H9 (cell line): Measurements from ENCODE around the gene DPH6. TPM values are rescaled to one million over a fixed set of nuclear protein-coding genes. Genes with fewer than 3 reads are reported as not detected.
"Not testable (repeated sequence)": the region's sequence is repeated elsewhere in the genome, so short reads cannot be mapped to it uniquely, and the experiment has no call there.

Source experiments
- DNase-seq: peaks from one replicate; pipeline ENCODE4 v3.0.0-alpha.2; 2017
- H2AFZ ChIP-seq: one replicate; pipeline ENCODE4 v1.6.1; 2013; ENCODE audit warnings: mild to moderate bottlenecking, low read length, control low read depth, moderate library complexity
- H2AK5ac ChIP-seq: 2 replicates; pipeline ENCODE4 v1.6.1; 2013; ENCODE audit warnings: low read length, control low read depth, mixed read lengths; ENCODE audit not compliant: insufficient read length
- H2BK120ac ChIP-seq: one replicate; pipeline ENCODE4 v1.6.1; 2013; ENCODE audit warnings: low read depth, mild to moderate bottlenecking, low read length, control low read depth, inconsistent platforms; ENCODE audit not compliant: poor library complexity, severe bottlenecking
- H2BK12ac ChIP-seq: 2 replicates; pipeline ENCODE4 v1.6.1; 2013; ENCODE audit warnings: low read length, control low read depth, mixed read lengths, low read depth; ENCODE audit not compliant: insufficient read length
- H2BK15ac ChIP-seq: 2 replicates; pipeline ENCODE4 v1.6.1; 2013; ENCODE audit warnings: low read depth, low read length, control low read depth
- H2BK20ac ChIP-seq: one replicate; pipeline ENCODE4 v1.6.1; 2013; ENCODE audit warnings: low read depth, mild to moderate bottlenecking, low read length, control low read depth, inconsistent platforms; ENCODE audit not compliant: poor library complexity, severe bottlenecking
- H2BK5ac ChIP-seq: 2 replicates; pipeline ENCODE4 v1.6.1; 2013; ENCODE audit warnings: low read length, control low read depth, mixed read lengths; ENCODE audit not compliant: insufficient read length
- H3K14ac ChIP-seq: 2 replicates; pipeline ENCODE4 v1.6.1; 2013; ENCODE audit warnings: low read length, control low read depth; ENCODE audit not compliant: insufficient read depth
- H3K18ac ChIP-seq: 2 replicates; pipeline ENCODE4 v1.6.1; 2013; ENCODE audit warnings: low read depth, mild to moderate bottlenecking, mixed read lengths, low read length, control low read depth; ENCODE audit not compliant: insufficient read length
- H3K23ac ChIP-seq: 2 replicates; pipeline ENCODE4 v1.6.1; 2013; ENCODE audit warnings: low read length, control low read depth, mixed read lengths, low read depth; ENCODE audit not compliant: insufficient read length
- H3K23me2 ChIP-seq: 2 replicates; pipeline ENCODE4 v1.6.1; 2013; ENCODE audit warnings: low read depth, mild to moderate bottlenecking, mixed read lengths, low read length, control low read depth; ENCODE audit not compliant: insufficient read length, poor library complexity, severe bottlenecking
- H3K27ac ChIP-seq: 2 replicates; pipeline ENCODE4 v1.5.1; 2013; ENCODE audit warnings: low read length, control low read depth, mixed read lengths, low read depth; ENCODE audit not compliant: insufficient read length
- H3K27me3 ChIP-seq: 2 replicates; pipeline ENCODE4 v1.6.1; 2013; ENCODE audit warnings: low read length, control low read depth, inconsistent platforms; ENCODE audit not compliant: insufficient read depth
- H3K4ac ChIP-seq: 2 replicates; pipeline ENCODE4 v1.6.1; 2013; ENCODE audit warnings: low read depth, mild to moderate bottlenecking, control low read depth, inconsistent platforms, low read length, moderate library complexity
- H3K4me1 ChIP-seq: 2 replicates; pipeline ENCODE4 v1.6.1; 2013; ENCODE audit warnings: low read length, control low read depth, inconsistent platforms; ENCODE audit not compliant: insufficient read depth
- H3K4me2 ChIP-seq: 2 replicates; pipeline ENCODE4 v1.6.1; 2013; ENCODE audit warnings: low read length, control low read depth, mixed read lengths; ENCODE audit not compliant: insufficient read length, insufficient read depth
- H3K56ac ChIP-seq: 2 replicates; pipeline ENCODE4 v1.6.1; 2013; ENCODE audit warnings: low read depth, mild to moderate bottlenecking, mixed read lengths, low read length, control low read depth; ENCODE audit not compliant: insufficient read length
- H3K79me1 ChIP-seq: 2 replicates; pipeline ENCODE4 v1.6.1; 2013; ENCODE audit warnings: low read depth, mild to moderate bottlenecking, moderate library complexity, low read length, control low read depth, inconsistent platforms; ENCODE audit not compliant: insufficient read depth, poor library complexity, severe bottlenecking
- H3K79me2 ChIP-seq: 2 replicates; pipeline ENCODE4 v1.6.1; 2013; ENCODE audit warnings: low read length, control low read depth, inconsistent platforms; ENCODE audit not compliant: insufficient read depth
- H3K9ac ChIP-seq: 2 replicates; pipeline ENCODE4 v1.6.1; 2013; ENCODE audit warnings: low read length, control low read depth, mixed read lengths; ENCODE audit not compliant: insufficient read length; ENCODE audit errors: extremely low read depth
- H3K9me3 ChIP-seq: one replicate; pipeline ENCODE4 v1.6.1; 2013; ENCODE audit warnings: low read depth, low read length, inconsistent platforms; ENCODE audit not compliant: control insufficient read depth
- H3T11ph ChIP-seq: one replicate; pipeline ENCODE4 v1.6.1; 2013; ENCODE audit warnings: mild to moderate bottlenecking, low read length, control low read depth, inconsistent platforms
- H4K20me1 ChIP-seq: one replicate; pipeline ENCODE4 v1.6.1; 2013; ENCODE audit not compliant: control insufficient read depth, insufficient read length, insufficient read depth
- H4K5ac ChIP-seq: 2 replicates; pipeline ENCODE4 v1.6.1; 2013; ENCODE audit warnings: low read depth, mild to moderate bottlenecking, mixed read lengths, low read length, control low read depth; ENCODE audit not compliant: insufficient read length
- H4K8ac ChIP-seq: replicated peaks from 2 replicates; pipeline ENCODE4 v1.6.1; 2013; ENCODE audit warnings: low read length, control low read depth, mixed read lengths, low read depth; ENCODE audit not compliant: insufficient read length
- H4K91ac ChIP-seq: 2 replicates; pipeline ENCODE4 v1.6.1; 2013; ENCODE audit warnings: low read depth, mild to moderate bottlenecking, moderate library complexity, mixed read lengths, low read length, control low read depth; ENCODE audit not compliant: insufficient read length
- H3K27ac Mint-ChIP-seq, 3 experiments: 2 replicates in 2 of 3; 3 replicates in 1 of 3; pipeline ENCODE4 v1.8.0; 2020 to 2021; ENCODE audit warnings: mixed read lengths in 3 of 3, mild to moderate bottlenecking in 1 of 3, moderate library complexity in 1 of 3
- H3K27me3 Mint-ChIP-seq: 2 replicates; pipeline ENCODE4 v1.8.0; 2021; ENCODE audit warnings: low read depth, mild to moderate bottlenecking, moderate library complexity, mixed read lengths
- H3K36me3 Mint-ChIP-seq, 3 experiments: 2 replicates in 2 of 3; 3 replicates in 1 of 3; pipeline ENCODE4 v1.8.0; 2020 to 2021; ENCODE audit warnings: low read depth in 3 of 3, mixed read lengths in 3 of 3; ENCODE audit not compliant: insufficient read depth in 1 of 3
- H3K4me1 Mint-ChIP-seq, 2 experiments: 2 replicates each; pipeline ENCODE4 v1.8.0; 2020; ENCODE audit warnings: mixed read lengths in 2 of 2
- H3K4me3 Mint-ChIP-seq, 2 experiments: 2 replicates in 1 of 2; 3 replicates in 1 of 2; pipeline ENCODE4 v1.8.0; 2020 to 2021; ENCODE audit warnings: mild to moderate bottlenecking in 2 of 2, mixed read lengths in 2 of 2, moderate library complexity in 1 of 2
- H3K9me3 Mint-ChIP-seq, 2 experiments: 2 replicates in 1 of 2; 3 replicates in 1 of 2; pipeline ENCODE4 v1.8.0; 2020; ENCODE audit warnings: mild to moderate bottlenecking in 2 of 2, mixed read lengths in 2 of 2, moderate library complexity in 1 of 2
- WGBS: extraction: QIAGEN DNeasy Blood & Tissue Kit; methylation state at CpG from one replicate; pipeline ENCODE4 v1.1.7; 2013; ENCODE audit warnings: missing lambda C conversion rate, low lambda C conversion rate, mixed read lengths; ENCODE audit not compliant: insufficient read length; ENCODE audit errors: extremely low coverage; 5-methylcytosine and 5-hydroxymethylcytosine counted together
- total RNA-seq: library from RNA; stranded (reverse); gene quantifications from 2 replicates; pipeline ENCODE4 v1.2.1, GENCODE V29; 2021
- TF ChIP-seq, protein P1 (sequence below): fragments of 200-600 bp; sonication (generic); conservative IDR thresholded peaks from 3 replicates; pipeline ENCODE4 v1.8.0; 2021; ENCODE audit warnings: antibody characterized with exemption, mild to moderate bottlenecking

DPH6 gene
- total RNA-seq, 1 experiment from 2014 or later = 42.0 TPM

GRCh38 chr15:35393398-35393797 lies 152.6 kb downstream of the DPH6 start:
- Histone ChIP-seq H2BK120ac (no peak overlapping the region), H3K79me1 (no peaks in the 10 kb centered on the region), H2AK5ac (no peak overlapping the region), H3K27ac (no peak overlapping the region), H3K4me1 (no peaks in the 10 kb centered on the region), H2BK15ac (no peak overlapping the region), H3K79me2 (no peaks in the 10 kb centered on the region), H2BK5ac (no peak overlapping the region), H3K27me3 (no peaks in the 10 kb centered on the region), H3K4me2 (no peak overlapping the region), H3K18ac (no peak overlapping the region), H2AFZ (no peak overlapping the region), H3K23me2 (no peaks in the 10 kb centered on the region), H3K56ac (no peak overlapping the region), H3K4ac (no peak overlapping the region), H4K8ac (no peak overlapping the region), H3T11ph (no peak overlapping the region), H4K20me1 (no peaks in the 10 kb centered on the region), H3K9ac (no peak overlapping the region), H2BK12ac (no peak overlapping the region), H3K14ac (no peak overlapping the region), H3K23ac (no peak overlapping the region), H3K9me3 (no peaks in the 10 kb centered on the region), H4K5ac (no peak overlapping the region), H4K91ac (no peak overlapping the region), H2BK20ac (no peak overlapping the region)
- Mint-ChIP-seq H3K27ac (no peak overlapping the region), H3K9me3 (peaks cover 12 to 21% of the 10 kb centered on the region in 2 experiments; a peak in 3 of 5 replicates), H3K4me3 (no peak overlapping the region), H3K36me3 (peaks cover 8 to 32% (median 22%) of the 10 kb centered on the region in 3 experiments), H3K4me1 (no peaks in the 10 kb centered on the region), H3K27me3 (no peaks in the 10 kb centered on the region)
- TF ChIP-seq, protein P1, sequence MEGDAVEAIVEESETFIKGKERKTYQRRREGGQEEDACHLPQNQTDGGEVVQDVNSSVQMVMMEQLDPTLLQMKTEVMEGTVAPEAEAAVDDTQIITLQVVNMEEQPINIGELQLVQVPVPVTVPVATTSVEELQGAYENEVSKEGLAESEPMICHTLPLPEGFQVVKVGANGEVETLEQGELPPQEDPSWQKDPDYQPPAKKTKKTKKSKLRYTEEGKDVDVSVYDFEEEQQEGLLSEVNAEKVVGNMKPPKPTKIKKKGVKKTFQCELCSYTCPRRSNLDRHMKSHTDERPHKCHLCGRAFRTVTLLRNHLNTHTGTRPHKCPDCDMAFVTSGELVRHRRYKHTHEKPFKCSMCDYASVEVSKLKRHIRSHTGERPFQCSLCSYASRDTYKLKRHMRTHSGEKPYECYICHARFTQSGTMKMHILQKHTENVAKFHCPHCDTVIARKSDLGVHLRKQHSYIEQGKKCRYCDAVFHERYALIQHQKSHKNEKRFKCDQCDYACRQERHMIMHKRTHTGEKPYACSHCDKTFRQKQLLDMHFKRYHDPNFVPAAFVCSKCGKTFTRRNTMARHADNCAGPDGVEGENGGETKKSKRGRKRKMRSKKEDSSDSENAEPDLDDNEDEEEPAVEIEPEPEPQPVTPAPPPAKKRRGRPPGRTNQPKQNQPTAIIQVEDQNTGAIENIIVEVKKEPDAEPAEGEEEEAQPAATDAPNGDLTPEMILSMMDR = no peak
- DNase-seq = no peak
- WGBS = no CpG with 5 or more reads among the region's 2 CpGs

DNA sequence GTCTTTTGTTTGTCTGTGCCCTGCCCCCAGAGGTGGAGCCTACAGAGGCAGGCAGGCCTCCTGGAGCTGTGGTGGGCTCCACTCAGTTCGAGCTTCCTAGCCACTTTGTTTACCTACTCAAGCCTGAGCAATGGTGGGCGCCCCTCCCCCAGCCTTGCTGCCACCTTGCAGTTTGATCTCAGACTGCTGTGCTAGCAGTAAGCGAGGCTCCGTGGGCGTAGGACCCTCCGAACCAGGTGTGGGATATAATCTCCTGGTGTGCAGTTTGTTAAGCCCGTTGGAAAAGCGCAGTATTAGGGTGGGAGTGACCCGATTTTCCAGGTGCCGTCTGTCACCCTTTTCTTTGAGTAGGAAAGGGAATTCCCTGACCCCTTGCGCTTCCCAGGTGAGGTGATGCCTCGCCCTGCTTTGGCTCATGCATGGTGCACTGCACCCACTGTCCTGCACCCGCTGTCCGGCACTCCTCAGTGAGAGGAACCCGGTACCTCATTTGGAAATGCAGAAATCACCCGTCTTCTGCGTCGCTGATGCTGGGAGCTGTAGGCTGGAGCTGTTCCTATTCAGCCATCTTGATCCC lies 154.5 kb downstream of the DPH6 start:
- H2BK15ac ChIP-seq, H2AK5ac ChIP-seq, H4K20me1 ChIP-seq, H3K27me3 Mint-ChIP-seq, H2BK5ac ChIP-seq, H4K5ac ChIP-seq, H3K79me1 ChIP-seq, H3K9me3 ChIP-seq, H3K14ac ChIP-seq, H3K79me2 ChIP-seq, H2BK120ac ChIP-seq, H3K27ac ChIP-seq, H2AFZ ChIP-seq, H3K27me3 ChIP-seq, H3K23ac ChIP-seq, H2BK12ac ChIP-seq, H3K4me1 Mint-ChIP-seq, H4K91ac ChIP-seq, H3K4me3 Mint-ChIP-seq, H3K56ac ChIP-seq, H3T11ph ChIP-seq, H3K4me2 ChIP-seq, H3K4me1 ChIP-seq, H3K18ac ChIP-seq, H2BK20ac ChIP-seq, DNase-seq, H3K27ac Mint-ChIP-seq, H3K23me2 ChIP-seq, H3K4ac ChIP-seq, H3K9ac ChIP-seq, H4K8ac ChIP-seq: not testable (repeated sequence)
- no CpG with 5 or more reads among the region's 18 CpGs for WGBS
- peaks cover 12 to 21% of the 10 kb centered on the region in 2 experiments; a peak in 3 of 5 replicates for H3K9me3 Mint-ChIP-seq
- peaks cover 8 to 32% (median 22%) of the 10 kb centered on the region in 3 experiments for H3K36me3 Mint-ChIP-seq
